Left lung (tissue), 10 donors: ENCODE results near the gene SLC24A3. TPM values are rescaled to one million over a fixed set of nuclear protein-coding genes. Genes with fewer than 3 reads are reported as not detected.

ENCODE experiments used
- ATAC-seq: fragments of 200-7000 bp; cut with Tn5 transposase; one replicate; pipeline ENCODE4 v1.9.1; 2020; ENCODE audit warnings: moderate library complexity
- DNase-seq, 4 donors: peaks; one replicate each; pipeline ENCODE4 v3.0.0-alpha.2; 2013 to 2020
- H3K27ac ChIP-seq, 2 donors: fragments of 200-600 bp; sonication (generic) in 1 of 2; one replicate each; pipeline versions ENCODE4 v1.5.0 to v1.8.0; 2020 to 2021
- H3K27me3 ChIP-seq, 2 donors: fragments of 200-600 bp; sonication (generic) in 1 of 2; one replicate each; pipeline versions ENCODE4 v1.5.0 to v1.8.0; 2020 to 2021
- H3K36me3 ChIP-seq, 2 donors: fragments of 200-600 bp; sonication (generic) in 1 of 2; one replicate each; pipeline versions ENCODE4 v1.5.0 to v1.8.0; 2020 to 2021
- H3K4me1 ChIP-seq, 2 donors: fragments of 200-600 bp; one replicate each; pipeline ENCODE4 v1.8.0; 2021
- H3K4me3 ChIP-seq, 2 donors: fragments of 200-600 bp; sonication (generic) in 1 of 2; one replicate each; pipeline versions ENCODE4 v1.5.0 to v1.8.0; 2020 to 2021; ENCODE audit warnings: mild to moderate bottlenecking in 1 of 2
- H3K9me3 ChIP-seq, 2 donors: fragments of 200-600 bp; sonication (generic) in 1 of 2; one replicate each; pipeline versions ENCODE4 v1.5.0 to v1.8.0; 2020 to 2021
- intact Hi-C, 2 donors: fragments of 100-400 bp; cut with DNase I; formaldehyde crosslinking; loops; one replicate each; pipeline versions ENCODE4 v1.11.2 to v1.14.2; 2022
- polyA plus RNA-seq, 6 donors: library from polyadenylated mRNA; unstranded; fragments of 120-200 nt; gene quantifications; one replicate each; pipeline ENCODE4 v1.2.1, GENCODE V29; 2013; ENCODE audit not compliant: insufficient read length in 6 of 6
- total RNA-seq, 2 donors: library from RNA; stranded (reverse); fragmentation: NEBNext Ultra II Directional; extraction: Animal tissue kit (Norgen Biotek cat#: 25700); gene quantifications; one replicate each; pipeline ENCODE4 v1.2.1, GENCODE V29; 2021
- TF ChIP-seq, protein P1 (sequence below), 2 donors: fragments of 200-600 bp; sonication (generic) in 1 of 2; IDR thresholded peaks; one replicate each; pipeline versions ENCODE4 v1.5.0 to v1.8.0; 2021; ENCODE audit warnings: antibody characterized with exemption in 2 of 2
- donor health status: DM: no; HTN: yes; CAD: no.
- donor health status: DM: no; HTN: no; CAD: no.

Gene SLC24A3
- total and polyA plus RNA-seq, 8 donors, result 4.4 to 8.7 (median 6.6) TPM

DNA sequence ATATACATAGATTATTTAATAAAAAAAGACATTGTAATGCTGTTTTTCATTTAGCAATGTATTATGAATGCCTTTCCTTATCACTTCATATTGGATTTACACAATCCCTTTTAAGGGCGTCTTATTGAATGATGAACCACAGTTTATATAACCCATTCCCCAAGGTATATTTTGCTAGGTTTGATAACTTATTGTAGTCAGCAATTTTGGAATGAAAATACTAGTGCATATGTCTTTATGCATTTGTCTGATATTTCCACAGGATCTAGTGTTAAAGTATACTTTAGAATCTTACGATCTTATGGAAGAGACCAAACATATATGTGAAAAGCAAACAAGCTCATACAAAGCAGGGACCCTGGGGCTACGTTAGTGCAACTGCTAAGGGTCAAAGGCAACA lies 365.2 kb downstream of the SLC24A3 start:
- DNase-seq (no peak), ATAC-seq (no peak)
- Histone ChIP-seq H3K27ac (no peak overlapping the region), H3K4me3 (no peak overlapping the region), H3K36me3 (no peaks in the 10 kb centered on the region), H3K4me1 (no peaks in the 10 kb centered on the region), H3K27me3 (no peaks in the 10 kb centered on the region), H3K9me3 (no peaks in the 10 kb centered on the region)
- TF ChIP-seq, protein P1, sequence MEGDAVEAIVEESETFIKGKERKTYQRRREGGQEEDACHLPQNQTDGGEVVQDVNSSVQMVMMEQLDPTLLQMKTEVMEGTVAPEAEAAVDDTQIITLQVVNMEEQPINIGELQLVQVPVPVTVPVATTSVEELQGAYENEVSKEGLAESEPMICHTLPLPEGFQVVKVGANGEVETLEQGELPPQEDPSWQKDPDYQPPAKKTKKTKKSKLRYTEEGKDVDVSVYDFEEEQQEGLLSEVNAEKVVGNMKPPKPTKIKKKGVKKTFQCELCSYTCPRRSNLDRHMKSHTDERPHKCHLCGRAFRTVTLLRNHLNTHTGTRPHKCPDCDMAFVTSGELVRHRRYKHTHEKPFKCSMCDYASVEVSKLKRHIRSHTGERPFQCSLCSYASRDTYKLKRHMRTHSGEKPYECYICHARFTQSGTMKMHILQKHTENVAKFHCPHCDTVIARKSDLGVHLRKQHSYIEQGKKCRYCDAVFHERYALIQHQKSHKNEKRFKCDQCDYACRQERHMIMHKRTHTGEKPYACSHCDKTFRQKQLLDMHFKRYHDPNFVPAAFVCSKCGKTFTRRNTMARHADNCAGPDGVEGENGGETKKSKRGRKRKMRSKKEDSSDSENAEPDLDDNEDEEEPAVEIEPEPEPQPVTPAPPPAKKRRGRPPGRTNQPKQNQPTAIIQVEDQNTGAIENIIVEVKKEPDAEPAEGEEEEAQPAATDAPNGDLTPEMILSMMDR (IDR thresholded peaks at IDR 0.05), result no peak
- intact Hi-C loops, result no loop called here

DNA sequence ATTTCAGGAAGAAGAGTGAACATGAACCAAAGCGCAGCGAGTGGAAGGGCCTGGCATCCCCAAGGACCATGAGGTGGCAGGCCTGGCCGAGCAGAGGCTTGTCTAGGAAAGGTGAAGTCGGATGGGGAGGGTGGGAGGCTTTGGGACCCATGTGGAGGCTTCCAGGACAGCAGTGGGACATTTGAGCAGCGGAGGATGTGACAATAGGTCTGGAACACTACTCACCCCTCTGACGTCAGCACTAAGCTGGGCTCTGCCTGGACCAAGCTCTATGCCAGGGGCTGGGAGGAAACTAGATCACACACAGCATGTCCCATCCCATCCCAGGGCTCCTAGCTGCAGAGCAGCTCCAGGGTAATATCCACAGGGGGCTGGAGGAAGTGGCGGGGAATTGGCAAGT lies 370.3 kb downstream of the SLC24A3 start:
- H3K4me3 ChIP-seq, result no peak overlapping the region
- intact Hi-C loops, result loop anchor here in 1 of 2 donors (5.0 kb wide), 1 partner anchor 375 kb away; no protein-coding TSS in a partner anchor
- ATAC-seq, result no peak

DNA sequence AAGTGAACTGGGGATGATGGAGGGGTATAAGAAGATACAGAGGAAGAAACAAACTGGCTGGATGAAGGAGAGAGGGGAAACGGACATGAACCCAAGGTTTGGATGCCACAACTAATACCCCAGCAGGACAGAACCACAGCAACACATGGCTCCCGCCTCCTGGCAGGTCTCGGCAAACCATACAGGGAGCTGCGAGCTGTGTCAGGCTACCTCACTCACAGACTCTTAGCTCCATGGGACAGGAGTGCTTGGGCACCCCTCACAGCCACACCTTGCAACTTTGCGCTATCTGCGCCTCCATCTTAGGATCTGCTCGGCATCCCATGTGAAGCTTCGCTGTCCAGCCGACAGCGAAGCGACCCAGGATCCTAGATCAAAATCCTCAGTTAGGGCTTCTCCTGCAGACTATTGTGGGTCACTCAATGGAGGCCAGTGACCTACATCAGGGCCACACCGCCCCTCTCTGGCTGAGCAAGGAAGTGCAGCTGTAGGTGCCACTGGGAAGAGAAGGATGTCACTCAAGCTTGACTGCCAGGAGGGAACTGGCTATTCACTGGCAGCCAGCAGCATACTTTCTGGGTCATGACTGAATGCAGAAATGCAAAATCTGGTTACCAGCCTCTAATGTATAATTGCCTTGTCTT lies 371.2 kb downstream of the SLC24A3 start:
- H3K4me1 ChIP-seq, result no peaks in the 10 kb centered on the region
- DNase-seq (peak; percentile 43 to 84 (median 62)), ATAC-seq (peak; percentile 99)
- no peak overlapping the region for H3K4me3 ChIP-seq
- no peaks in the 10 kb centered on the region for H3K9me3 ChIP-seq
- no peaks in the 10 kb centered on the region for H3K27me3 ChIP-seq
- no peak overlapping the region for H3K27ac ChIP-seq
- intact Hi-C loops, result loop anchor here in 1 of 2 donors (5.0 kb wide), 1 partner anchor 376 kb away; no protein-coding TSS in a partner anchor
- TF ChIP-seq, protein P1 (IDR thresholded peaks at IDR 0.05), result peak; percentile 73 to 87
- no peaks in the 10 kb centered on the region for H3K36me3 ChIP-seq

More for the DNA sequence above, 370.3 kb downstream of the SLC24A3 start:
- DNase-seq, result no peak
- Histone ChIP-seq H3K27ac (no peak overlapping the region), H3K27me3 (no peaks in the 10 kb centered on the region), H3K36me3 (no peaks in the 10 kb centered on the region), H3K4me1 (no peaks in the 10 kb centered on the region), H3K9me3 (no peaks in the 10 kb centered on the region)
- TF ChIP-seq, protein P1 (IDR thresholded peaks at IDR 0.05), result no peak

DNA sequence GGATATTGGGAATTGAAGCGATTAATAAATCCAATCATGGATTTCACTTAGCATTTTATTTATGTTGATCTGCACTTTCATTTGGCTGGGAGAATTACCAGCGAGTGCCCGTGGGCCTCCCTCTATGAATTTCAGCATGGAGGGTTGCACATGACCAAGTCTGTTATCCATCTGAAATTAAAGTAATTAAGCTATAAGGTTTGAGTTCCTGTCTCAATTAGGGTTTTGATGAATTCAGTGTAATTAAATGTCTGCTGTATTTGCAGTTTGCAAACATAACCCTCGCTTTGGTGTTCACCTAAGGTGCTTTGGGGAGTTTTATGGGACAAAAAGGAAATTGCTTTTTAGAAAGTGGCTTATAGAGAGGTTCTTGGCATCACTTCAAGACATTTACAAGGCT lies 375.8 kb downstream of the SLC24A3 start:
- no peak for DNase-seq

DNA sequence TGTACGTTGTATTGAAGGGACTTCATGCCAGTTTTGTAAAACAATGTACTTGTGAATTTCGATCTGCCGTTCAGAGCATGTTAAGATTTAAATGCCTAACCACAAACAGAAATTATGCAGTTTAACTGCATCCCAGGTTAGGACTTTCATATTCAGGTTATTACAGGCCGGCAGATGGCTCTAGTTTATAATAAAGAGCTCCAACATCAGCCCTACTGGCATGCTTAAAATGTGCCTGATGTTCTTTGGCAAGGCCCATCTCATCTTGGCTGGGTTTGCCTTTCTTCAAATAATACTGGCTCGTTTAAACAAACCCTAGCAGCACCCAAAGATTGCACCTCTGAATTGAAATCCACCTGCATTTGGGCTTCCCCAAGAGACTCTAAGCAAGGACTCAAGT lies 376.3 kb downstream of the SLC24A3 start:
- ATAC-seq (no peak), DNase-seq (peak in 1 of 4 donors; percentile 48)
- TF ChIP-seq, protein P1 (IDR thresholded peaks at IDR 0.05), result no peak
- H3K4me3 ChIP-seq, result no peak overlapping the region
- intact Hi-C loops, result no loop called here
- no peak overlapping the region for H3K27ac ChIP-seq
- H3K27me3 ChIP-seq, result no peaks in the 10 kb centered on the region
- H3K4me1 ChIP-seq, result no peaks in the 10 kb centered on the region
- no peaks in the 10 kb centered on the region for H3K36me3 ChIP-seq
- H3K9me3 ChIP-seq, result no peaks in the 10 kb centered on the region

More for the DNA sequence above, 375.8 kb downstream of the SLC24A3 start:
- Histone ChIP-seq H3K4me1 (no peaks in the 10 kb centered on the region), H3K27ac (no peak overlapping the region), H3K36me3 (no peaks in the 10 kb centered on the region), H3K27me3 (no peaks in the 10 kb centered on the region), H3K4me3 (no peak overlapping the region), H3K9me3 (no peaks in the 10 kb centered on the region)
- TF ChIP-seq, protein P1 (IDR thresholded peaks at IDR 0.05), result no peak
- intact Hi-C loops, result no loop called here
- no peak for ATAC-seq
